GM13977 (cell line): ENCODE data around the gene C8G.

Experiments used
- DNase-seq: peaks from one replicate; pipeline ENCODE4 v3.0.0; 2012; ENCODE audit warnings: low spot score
- in situ Hi-C: fragments of 300-500 bp; cut with MboI; formaldehyde crosslinking; loops from one replicate; pipeline ENCODE4 v1.12.0; 2022; ENCODE audit warnings: low sequenced_read_pairs, low pct_unique_long_range_greater_than_20kb, mixed read lengths, inconsistent platforms; ENCODE audit not compliant: unreplicated experiment
- TF ChIP-seq, protein P1 (sequence below): IDR thresholded peaks from 2 replicates; pipeline ENCODE4 v1.5.1; 2012; ENCODE audit warnings: mild to moderate bottlenecking, control low read depth; ENCODE audit not compliant: insufficient read depth; ENCODE audit errors: extremely low read depth, missing control alignments

C8G gene

GRCh38 chr9:136988872-136989271 is 43.8 kb downstream of the C8G start:
- in situ Hi-C loops: no loop called here
- DNase-seq: no peak
- TF ChIP-seq, protein P1, sequence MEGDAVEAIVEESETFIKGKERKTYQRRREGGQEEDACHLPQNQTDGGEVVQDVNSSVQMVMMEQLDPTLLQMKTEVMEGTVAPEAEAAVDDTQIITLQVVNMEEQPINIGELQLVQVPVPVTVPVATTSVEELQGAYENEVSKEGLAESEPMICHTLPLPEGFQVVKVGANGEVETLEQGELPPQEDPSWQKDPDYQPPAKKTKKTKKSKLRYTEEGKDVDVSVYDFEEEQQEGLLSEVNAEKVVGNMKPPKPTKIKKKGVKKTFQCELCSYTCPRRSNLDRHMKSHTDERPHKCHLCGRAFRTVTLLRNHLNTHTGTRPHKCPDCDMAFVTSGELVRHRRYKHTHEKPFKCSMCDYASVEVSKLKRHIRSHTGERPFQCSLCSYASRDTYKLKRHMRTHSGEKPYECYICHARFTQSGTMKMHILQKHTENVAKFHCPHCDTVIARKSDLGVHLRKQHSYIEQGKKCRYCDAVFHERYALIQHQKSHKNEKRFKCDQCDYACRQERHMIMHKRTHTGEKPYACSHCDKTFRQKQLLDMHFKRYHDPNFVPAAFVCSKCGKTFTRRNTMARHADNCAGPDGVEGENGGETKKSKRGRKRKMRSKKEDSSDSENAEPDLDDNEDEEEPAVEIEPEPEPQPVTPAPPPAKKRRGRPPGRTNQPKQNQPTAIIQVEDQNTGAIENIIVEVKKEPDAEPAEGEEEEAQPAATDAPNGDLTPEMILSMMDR: no peak

GRCh38 chr9:136990242-136990911 is 45.3 kb downstream of the C8G start:
- in situ Hi-C loops: no loop called here
- DNase-seq: no peak
- TF ChIP-seq, protein P1: no peak

DNA sequence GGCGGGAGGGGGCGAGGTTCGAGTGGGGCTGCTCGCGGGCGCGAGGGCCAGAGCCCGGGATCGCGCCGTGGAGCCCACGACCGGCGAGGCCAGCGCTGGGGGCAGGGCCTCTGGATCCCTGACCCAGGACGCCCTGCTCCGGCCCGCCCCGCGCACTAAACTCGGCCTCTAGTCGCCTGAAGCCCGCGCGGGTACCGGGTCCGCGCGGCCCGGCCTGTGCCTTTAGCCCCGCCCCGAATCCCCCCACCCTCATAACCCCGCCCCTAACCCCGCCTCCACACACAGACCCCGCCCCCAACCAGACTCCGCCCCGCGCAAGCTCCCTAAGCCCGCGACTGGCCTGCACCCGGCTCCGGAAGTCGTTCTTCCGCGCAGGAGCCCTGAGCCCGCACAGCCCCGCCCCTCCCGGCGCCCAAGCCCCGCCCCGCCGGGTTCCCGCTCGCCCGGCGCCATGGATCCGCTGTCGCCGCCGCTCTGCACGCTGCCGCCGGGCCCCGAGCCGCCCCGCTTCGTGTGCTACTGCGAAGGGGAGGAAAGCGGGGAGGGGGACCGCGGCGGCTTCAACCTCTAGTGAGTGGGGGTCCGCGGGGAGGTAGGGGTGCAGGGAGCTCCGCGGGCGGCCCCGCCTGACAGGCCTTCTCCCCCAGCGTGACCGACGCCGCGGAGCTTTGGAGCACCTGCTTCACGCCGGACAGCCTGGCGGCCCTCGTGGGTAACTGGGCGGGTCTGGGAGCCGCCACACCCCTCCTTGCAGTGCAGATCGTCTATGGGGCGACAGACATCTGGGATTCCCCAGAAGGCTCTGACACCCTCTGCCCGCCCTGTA is 47.2 kb downstream of the C8G start, which contains the start of gene PAXX:
Gene PAXX (plus strand): TSS at position 430 of the 826 bp plus-strand sequence. CDS start 22 bp downstream, at position 452.
- peak; percentile 100 for DNase-seq
- in situ Hi-C loops: no loop called here
- TF ChIP-seq, protein P1: no peak

DNA sequence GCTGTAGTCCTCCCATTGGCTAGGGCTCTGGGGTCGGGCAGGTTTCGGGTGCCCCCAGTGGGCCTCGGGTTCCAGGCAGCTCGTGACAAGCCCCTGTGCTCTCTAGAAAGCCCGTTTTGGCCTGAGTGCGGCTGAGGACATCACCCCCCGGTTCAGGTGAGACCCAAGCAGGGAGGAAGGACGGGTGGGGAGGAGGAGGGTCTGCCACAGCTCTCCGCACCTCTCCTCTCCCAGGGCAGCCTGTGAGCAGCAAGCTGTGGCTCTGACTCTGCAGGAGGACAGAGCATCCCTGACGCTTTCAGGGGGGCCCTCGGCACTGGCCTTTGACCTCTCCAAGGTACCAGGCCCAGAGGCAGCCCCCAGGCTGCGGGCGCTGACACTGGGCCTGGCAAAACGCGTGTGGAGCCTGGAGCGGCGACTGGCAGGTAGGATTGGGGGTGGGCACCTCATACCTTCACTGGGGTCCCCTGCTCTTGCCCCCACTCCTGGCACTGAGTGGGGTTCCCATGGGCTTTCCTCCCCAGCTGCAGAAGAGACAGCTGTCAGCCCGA is 47.9 kb downstream of the C8G start:
- in situ Hi-C loops: no loop called here
- DNase-seq: no peak
- TF ChIP-seq, protein P1: no peak

GRCh38 chr9:136994180-136994887 is 49.3 kb downstream of the C8G start:
- TF ChIP-seq, protein P1: no peak
- no peak for DNase-seq
- in situ Hi-C loops: no loop called here

GRCh38 chr9:136994888-136995230 is 49.8 kb downstream of the C8G start:
- in situ Hi-C loops: no loop called here
- no peak for DNase-seq
- TF ChIP-seq, protein P1: no peak
